GM19452 (cell line): ENCODE results near the gene RING1.

Experiments
- ATAC-seq: cut with Tn5 transposase; IDR thresholded peaks from one replicate; pipeline ENCODE4 v1.9.1; 2021; ENCODE audit not compliant: unreplicated experiment

The RING1 gene

GRCh38 chr6:33192105-33192646 lies 16.1 kb upstream of the RING1 start, which contains the start of gene COL11A2:
Gene COL11A2 (minus strand): TSS chr6:33192467. CDS start chr6:33192240, 227 bp downstream.
- ATAC-seq = no peak

- no peak for ATAC-seq
Measured at GRCh38 chr6:33192671-33193602, 15.4 kb upstream of the RING1 start.

- ATAC-seq = no peak
Measured at GRCh38 chr6:33193619-33194018, 14.7 kb upstream of the RING1 start.

GRCh38 chr6:33194431-33194979 lies 13.8 kb upstream of the RING1 start:
- no peak for ATAC-seq

GRCh38 chr6:33195304-33196165 lies 12.8 kb upstream of the RING1 start:
- no peak for ATAC-seq

- ATAC-seq = no peak
Measured at GRCh38 chr6:33197431-33198048, 10.8 kb upstream of the RING1 start.

- no peak for ATAC-seq
Measured at GRCh38 chr6:33198159-33198852, 10.0 kb upstream of the RING1 start.

- ATAC-seq = no peak
Measured at GRCh38 chr6:33198853-33199436, 9.4 kb upstream of the RING1 start.

GRCh38 chr6:33199687-33200218 lies 8.5 kb upstream of the RING1 start:
- peak; percentile 20 for ATAC-seq

- peak; percentile 58 for ATAC-seq
Measured at GRCh38 chr6:33200219-33201146, 7.8 kb upstream of the RING1 start, which contains the start of the genes RXRB and SLC39A7. Gene RXRB (minus strand): TSS chr6:33200665. CDS start chr6:33200476, 189 bp downstream. Gene SLC39A7 (plus strand): TSS chr6:33200867. CDS start chr6:33201246, 379 bp downstream.

GRCh38 chr6:33201147-33201545 lies 7.2 kb upstream of the RING1 start:
- no peak for ATAC-seq

GRCh38 chr6:33201935-33202334 lies 6.4 kb upstream of the RING1 start:
- ATAC-seq = no peak

- ATAC-seq = no peak
Measured at GRCh38 chr6:33202799-33203198, 5.5 kb upstream of the RING1 start.

GRCh38 chr6:33203443-33204164 lies 4.7 kb upstream of the RING1 start:
- ATAC-seq = no peak

GRCh38 chr6:33204165-33204414 lies 4.2 kb upstream of the RING1 start:
- no peak for ATAC-seq

GRCh38 chr6:33204415-33205190 lies 3.7 kb upstream of the RING1 start, which contains the start of gene HSD17B8:
Gene HSD17B8 (plus strand): TSS chr6:33204655. CDS start chr6:33204669, 14 bp downstream.
- ATAC-seq = no peak
